HG03442 (cell line): ENCODE measurements around the gene PRSS56.
"Not testable (repeated sequence)": the region's sequence is repeated elsewhere in the genome, so short reads cannot be mapped to it uniquely, and the experiment has no call there.

Experiments
- ATAC-seq: cut with Tn5 transposase; IDR thresholded peaks from one replicate; pipeline ENCODE4 v1.9.1; 2021; ENCODE audit warnings: mild to moderate bottlenecking, moderate library complexity; ENCODE audit not compliant: unreplicated experiment

Gene PRSS56

GRCh38 chr2:232524771-232525170 lies 4.6 kb downstream of the PRSS56 start:
- no peak for ATAC-seq

GRCh38 chr2:232525199-232525598 lies 5.0 kb downstream of the PRSS56 start:
- ATAC-seq: no peak

GRCh38 chr2:232525791-232526371 lies 5.7 kb downstream of the PRSS56 start, which contains the start of gene CHRND:
TSS of gene CHRND (plus strand) at chr2:232526160. CDS start at chr2:232526216, 56 bp downstream.
- no peak for ATAC-seq

GRCh38 chr2:232526372-232526941 lies 6.3 kb downstream of the PRSS56 start:
- ATAC-seq: no peak

- no peak for ATAC-seq
Observed at GRCh38 chr2:232527905-232528470, 7.8 kb downstream of the PRSS56 start.

- no peak for ATAC-seq
Observed at GRCh38 chr2:232528746-232529460, 8.7 kb downstream of the PRSS56 start.

GRCh38 chr2:232529806-232530547 lies 9.8 kb downstream of the PRSS56 start:
- ATAC-seq: no peak

GRCh38 chr2:232530626-232531260 lies 10.6 kb downstream of the PRSS56 start:
- ATAC-seq: no peak

GRCh38 chr2:232532419-232532818 lies 12.2 kb downstream of the PRSS56 start:
- ATAC-seq: no peak

GRCh38 chr2:232532821-232533220 lies 12.6 kb downstream of the PRSS56 start:
- not testable (repeated sequence) for ATAC-seq

- no peak for ATAC-seq
Observed at GRCh38 chr2:232533944-232534710, 13.9 kb downstream of the PRSS56 start.

- ATAC-seq: no peak
Observed at GRCh38 chr2:232534940-232535651, 14.9 kb downstream of the PRSS56 start.

GRCh38 chr2:232535761-232536530 lies 15.8 kb downstream of the PRSS56 start:
- no peak for ATAC-seq

GRCh38 chr2:232537079-232537478 lies 16.9 kb downstream of the PRSS56 start:
- ATAC-seq: no peak

- no peak for ATAC-seq
Observed at GRCh38 chr2:232537499-232537898, 17.3 kb downstream of the PRSS56 start.

- ATAC-seq: no peak
Observed at GRCh38 chr2:232538671-232539070, 18.5 kb downstream of the PRSS56 start.

- no peak for ATAC-seq
Observed at GRCh38 chr2:232539298-232540231, 19.4 kb downstream of the PRSS56 start, which contains the start of gene CHRNG. TSS of gene CHRNG (plus strand) at chr2:232539692. CDS start at chr2:232539748, 56 bp downstream.
